Stimulated activated CD4-positive, alpha-beta T cell treated with anti-CD3 and anti-CD28 coated beads, Interleukin-4, amount 100 ng/mL, for 1 hour (primary cell): Measurements from ENCODE around the gene KISS1.

Experiments
- DNase-seq: peaks from one replicate; pipeline ENCODE4 v3.0.0-alpha.2; 2020

Gene KISS1

DNA sequence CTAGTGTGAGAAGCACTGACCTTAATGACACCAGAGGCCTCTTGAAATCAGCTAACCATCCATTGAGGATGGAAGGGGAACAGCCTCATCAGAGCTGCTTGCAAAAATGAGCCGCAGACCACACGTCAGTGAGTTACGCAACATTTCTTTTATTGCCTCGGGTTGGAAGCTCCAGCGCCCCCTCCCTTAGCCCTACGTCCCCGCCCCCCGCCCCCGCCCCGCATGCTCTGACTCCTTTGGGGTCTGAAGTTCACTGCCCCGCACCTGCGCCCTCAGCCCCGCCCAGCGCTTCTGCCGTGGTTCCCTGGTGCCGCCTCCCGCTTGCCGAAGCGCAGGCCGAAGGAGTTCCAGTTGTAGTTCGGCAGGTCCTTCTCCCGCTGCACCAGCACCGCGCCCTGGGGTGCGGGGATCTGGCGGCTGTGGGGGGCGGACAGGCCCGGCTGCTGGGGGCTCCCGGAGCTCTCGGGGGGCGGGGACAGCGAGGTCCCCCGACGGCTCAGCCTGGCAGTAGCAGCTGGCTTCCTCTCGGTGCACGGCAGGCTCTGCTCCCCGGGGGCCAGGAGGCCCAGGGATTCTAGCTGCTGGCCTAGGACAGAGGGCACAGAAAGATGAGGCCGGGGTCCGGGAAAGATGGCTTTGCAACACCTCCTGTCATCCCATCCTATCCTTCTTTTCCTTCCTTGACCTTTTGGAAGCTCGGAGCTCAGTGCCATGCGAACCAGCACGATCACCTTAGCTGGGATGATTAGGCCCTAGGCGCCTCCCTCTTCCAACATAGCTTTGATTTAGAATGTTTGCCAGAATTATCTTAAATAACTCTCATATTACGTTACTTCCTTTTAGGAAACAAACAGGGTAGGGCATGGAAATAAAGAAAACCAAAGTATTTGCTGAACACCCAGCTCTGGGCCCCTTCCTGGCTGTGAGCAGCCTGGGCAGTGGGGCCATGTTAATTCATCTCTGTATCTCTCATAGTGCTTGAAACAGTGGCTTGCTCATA, 5.8 kb downstream of the KISS1 start:
- DNase-seq: peak; percentile 19

DNA sequence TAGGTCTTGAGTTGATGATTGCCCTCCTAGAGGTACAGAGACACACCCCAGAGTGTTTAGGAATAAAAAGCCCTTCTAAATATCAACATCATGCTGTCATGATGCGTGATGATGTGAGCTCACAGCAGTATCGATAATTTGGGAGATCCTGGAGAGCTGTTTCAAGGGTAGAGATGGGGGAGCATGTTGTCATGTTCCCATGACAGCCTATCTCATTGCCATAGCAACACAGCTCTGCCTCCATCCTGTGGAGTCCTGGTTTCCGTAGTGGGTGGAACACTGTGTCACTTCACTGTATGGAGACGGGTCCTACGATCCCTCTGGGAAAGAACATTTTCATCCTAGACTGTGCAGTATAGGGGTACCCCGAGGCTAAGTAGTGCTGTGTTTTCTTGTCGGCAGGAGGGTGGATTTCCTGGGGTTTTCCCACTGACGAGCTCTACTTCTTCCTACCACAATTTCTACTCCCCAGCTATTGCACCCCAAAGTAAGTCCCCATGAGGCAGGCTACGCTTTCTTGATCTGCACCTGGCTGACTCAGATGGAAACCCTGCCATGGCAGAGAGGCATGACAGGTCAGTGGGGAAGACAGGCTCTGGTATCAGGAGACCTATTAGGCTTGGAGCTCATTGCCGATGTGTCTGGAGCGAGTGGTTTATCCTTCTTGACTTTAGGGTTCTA, 7.2 kb downstream of the KISS1 start:
- no peak for DNase-seq

DNA sequence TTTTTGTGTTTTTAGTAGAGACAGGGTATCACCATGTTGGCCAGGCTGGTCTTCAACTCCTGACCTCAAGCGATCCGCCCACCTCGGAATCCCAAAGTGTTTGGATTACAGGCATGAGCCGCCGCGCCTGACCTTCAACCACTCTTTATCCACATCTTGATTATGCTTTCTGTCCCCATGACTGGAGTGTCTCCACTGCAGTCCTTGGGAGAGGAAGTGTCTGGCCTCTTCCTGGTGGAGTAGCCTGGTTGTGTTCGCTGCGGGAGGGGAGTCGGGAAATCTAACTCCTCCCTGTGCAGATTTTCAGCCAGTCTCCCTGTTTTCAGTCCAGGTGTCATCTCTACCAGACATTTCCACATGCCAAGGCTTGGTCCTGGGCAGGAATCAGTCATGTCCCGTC, 9.7 kb downstream of the KISS1 start:
- DNase-seq: no peak

DNA sequence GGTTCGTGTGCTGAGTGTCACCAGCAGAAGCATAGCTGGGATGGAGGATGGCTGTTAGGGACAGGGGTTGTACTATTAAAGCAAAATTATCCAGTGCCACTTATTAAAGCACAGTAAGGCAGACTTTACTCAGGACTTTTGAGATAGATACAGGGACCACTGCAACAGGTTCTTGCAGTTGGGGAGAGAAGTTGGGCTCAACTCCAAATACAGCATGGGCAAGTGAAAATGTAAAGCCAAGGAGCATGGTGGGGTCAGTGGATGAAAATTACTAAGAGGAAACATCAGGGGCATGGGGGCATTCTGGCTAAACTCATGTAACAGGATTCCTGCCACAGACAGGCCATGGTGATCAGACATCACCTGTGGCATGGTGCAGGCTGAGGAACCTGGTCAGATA, 15.2 kb downstream of the KISS1 start:
- DNase-seq: no peak

DNA sequence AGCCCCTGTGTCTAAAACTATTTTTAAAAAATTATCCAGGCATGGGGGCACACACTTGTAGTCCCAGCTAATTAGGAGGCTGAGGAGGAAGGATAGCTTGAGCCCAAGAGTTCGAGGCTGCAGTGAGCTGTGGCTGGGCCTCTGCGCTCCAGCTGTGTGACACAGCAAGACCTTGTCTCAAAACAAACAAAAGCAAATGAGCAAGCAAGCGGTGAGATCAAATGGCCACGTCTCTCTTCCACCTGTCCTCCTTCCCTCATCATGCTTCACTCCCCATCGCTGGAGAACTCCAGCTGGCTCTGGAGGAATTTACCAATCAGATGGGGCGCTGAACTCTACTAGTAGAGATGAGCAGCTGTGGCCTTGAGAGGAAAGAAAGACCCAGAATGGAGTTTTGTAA, 16.2 kb downstream of the KISS1 start:
- no peak for DNase-seq

DNA sequence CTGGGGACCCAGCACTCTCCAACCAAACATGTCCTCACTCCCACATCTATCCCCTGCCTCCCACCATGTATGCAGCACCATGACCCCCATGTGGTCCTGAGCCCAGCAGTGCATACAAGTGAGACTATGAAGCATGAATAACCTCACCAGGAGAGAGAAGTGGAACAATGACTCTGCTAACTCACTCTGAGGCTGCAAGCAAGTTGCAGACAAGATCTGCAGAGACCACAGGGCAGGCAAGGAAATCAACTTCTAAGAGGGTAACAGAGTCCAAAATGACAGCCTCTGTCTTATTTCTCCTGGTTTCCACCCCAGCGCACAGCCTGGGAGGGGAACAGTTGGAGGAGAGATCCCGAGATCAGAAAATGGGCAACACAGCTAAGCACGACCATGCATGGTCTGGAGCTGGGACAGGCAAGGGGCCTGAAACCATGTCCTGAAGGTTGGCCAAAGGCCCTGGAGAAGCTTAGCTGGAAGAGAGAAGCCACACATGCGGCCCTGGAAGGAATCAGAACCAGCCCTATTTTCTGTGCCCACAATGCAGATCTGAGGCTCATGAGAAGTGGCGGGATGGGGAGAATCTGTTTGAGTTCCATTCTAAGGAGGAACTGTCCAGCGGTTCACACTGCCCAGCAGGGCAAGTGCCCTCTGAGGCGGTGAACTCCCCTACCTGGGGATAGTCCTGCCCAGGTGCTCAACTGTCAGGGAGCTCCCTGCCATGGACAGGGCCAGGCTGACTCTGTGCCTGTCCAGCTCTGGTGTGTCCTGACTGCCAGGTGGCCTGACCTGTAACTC, 17.6 kb downstream of the KISS1 start:
- no peak for DNase-seq

DNA sequence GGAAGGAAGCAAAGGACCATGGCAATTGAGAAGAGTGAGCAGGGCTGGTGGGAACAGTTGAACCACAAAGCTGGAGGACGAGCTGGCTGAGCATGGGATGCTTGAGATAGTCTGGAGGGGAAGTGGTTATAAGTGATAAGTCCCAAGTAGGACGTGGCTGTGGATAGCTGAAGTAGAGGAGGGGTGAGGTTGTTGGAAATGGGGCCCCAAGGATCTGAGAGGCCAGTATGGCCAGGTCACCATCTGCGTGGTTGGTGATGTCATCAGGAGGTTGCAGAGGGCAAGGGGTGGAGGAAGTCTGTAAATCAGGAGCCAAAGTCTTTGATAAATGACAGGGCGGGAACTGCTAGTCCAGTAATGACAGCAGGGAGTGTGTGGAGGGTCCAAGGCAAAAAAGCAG, 19.2 kb downstream of the KISS1 start:
- no peak for DNase-seq

DNA sequence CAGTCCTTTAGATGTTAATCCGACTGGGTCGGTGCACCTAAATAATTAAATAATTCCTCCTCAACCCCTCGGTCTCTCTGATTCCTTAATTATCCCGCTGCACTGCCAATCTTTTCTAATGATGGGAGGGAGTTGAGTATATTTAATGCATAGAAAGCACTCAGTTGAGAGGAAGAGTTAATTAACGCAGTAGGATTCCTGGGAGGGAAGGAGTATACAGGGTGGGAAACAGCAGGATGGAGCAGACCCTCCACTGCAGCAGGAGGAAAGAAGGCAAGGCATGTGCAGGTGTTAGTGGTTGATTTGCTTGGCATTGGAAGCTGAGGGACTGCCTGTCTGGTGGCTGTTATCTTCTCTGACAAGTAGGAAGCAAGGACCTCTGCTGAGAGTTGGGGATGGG, 20.2 kb downstream of the KISS1 start:
- DNase-seq: no peak

DNA sequence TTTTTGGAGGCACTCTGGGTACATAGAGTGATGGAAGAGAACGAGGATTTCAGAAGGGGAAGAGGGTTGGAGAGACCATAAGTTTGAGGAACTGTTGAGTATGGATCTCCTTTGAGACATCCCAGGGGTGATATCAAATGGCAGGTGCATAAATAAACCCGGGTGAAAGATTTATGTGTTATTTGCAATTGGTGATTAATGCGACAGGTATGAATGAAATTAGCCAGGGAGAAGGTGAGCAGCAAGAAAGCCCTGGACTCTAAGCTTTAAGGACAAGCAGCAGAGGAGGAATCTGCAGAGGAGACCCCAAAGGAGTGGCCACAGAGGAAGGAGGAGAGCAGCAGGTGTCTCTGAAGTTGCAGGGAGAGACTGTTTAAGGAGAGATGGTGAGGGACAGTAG, 21.3 kb downstream of the KISS1 start:
- no peak for DNase-seq

DNA sequence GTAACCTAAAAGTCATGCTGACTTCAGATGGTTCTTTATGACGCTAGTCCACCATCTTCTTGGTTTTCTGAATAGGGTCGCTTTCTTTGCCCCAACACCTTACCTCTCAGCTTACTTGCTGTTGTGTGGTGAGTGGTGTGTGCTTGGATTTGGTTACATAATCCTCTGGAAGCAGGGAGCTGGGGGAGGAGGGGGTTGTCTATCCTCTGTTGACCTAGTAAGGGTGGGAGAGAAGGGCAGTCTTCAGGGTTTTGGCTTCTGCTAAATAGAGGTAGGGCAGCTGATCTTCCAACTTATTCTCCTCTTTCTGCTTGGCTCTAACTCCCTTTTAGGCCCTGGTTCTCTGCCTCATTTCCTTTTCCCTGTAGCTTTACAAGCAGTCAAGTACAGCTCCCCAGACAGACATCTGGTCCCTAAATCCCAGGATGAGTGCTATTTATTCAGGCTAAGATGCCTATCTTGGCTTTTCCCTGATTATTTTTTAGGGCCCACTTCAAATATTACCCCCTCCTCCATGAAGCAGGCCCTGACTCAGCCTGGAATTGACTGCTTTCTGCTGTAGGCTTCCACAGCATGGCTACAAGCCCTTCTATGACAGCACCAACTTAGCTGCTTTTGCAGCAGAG, 23.8 kb downstream of the KISS1 start:
- no peak for DNase-seq

DNA sequence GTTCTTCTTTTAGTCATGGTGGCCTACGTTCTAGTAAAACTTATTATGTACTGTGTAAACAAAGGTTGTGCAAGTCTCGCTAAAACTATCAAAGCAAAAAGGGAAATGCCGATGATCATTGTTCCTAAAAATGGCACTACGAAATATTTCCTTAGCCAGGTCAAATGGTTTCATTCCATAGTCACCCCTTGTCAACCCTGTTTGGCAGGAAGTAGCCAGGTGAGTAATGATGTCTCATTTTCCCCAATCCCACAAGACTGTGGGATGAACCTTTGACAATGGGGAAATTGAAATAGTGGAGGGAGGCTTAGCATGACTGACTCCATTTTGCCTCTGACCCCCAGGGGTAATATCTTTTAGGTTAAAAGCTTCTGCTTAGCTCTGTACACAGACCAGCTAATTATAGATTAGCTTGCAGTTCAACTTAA, 24.5 kb downstream of the KISS1 start:
- no peak for DNase-seq

DNA sequence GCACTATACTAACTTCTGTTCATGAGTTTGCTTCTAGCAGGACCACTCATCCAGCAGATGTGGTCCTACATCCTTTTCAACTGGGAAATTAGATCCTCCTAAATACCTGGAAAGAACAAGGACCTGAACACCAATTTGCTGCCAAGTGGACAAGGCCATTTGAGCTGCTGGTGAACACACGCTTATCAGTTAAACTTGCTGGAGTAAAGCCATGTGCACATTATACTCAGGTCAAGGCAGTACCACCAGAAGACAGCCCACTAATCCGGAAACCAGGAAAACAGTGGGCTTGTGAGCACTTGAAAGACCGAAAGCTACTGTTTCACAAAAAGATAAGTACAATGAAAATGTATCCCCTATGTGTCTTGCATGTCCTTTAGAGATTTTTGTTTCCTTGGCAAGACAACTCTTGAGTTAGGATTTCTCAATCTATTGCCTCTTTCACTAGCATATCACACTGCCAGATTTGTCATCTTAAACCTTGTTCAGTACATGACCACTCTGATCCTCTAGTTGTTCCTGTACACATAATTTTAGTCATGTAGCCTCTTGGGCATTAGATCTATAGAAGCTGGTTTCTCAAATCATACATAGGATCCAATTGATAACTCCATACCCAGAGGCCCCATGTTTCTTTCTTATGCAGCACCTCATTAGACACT, 25.7 kb downstream of the KISS1 start:
- DNase-seq: no peak

DNA sequence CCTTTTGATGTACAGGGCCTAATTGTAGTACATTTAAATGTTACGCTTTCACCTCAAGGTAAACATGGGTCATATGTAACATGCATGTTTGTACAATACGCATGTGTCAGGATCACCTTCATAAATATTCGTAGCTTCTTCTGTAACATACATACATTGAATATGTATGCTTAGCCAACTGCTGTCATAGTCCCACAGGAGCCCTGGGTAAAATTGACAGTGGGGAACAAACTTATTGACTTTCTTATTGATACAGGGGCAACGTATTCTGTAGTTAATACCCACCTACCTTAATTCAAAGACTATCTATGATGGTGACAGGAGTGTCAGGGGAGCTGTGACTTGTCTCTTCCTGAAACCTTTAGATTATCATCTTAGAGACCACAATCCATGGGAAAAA, 26.4 kb downstream of the KISS1 start:
- DNase-seq: no peak

DNA sequence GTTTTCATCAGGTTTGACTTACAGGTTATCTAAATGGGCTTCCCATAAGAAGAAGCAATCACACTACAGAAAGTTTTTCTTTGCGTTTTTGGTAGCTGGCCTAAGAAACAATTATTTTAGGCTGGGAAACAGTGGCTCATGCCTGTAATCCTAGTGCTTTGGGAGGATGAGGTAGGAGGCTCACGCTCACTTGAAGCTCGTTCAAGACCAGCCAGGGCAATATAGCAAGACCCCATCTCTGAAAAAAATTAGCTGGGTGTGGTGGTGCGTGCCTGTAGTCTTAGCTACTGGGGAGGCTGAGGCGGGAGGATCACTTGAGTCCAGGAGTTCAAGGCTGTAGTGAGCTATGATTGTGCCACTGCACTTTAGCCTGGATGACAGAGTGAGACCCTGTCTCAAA, 28.6 kb downstream of the KISS1 start:
- no peak for DNase-seq

DNA sequence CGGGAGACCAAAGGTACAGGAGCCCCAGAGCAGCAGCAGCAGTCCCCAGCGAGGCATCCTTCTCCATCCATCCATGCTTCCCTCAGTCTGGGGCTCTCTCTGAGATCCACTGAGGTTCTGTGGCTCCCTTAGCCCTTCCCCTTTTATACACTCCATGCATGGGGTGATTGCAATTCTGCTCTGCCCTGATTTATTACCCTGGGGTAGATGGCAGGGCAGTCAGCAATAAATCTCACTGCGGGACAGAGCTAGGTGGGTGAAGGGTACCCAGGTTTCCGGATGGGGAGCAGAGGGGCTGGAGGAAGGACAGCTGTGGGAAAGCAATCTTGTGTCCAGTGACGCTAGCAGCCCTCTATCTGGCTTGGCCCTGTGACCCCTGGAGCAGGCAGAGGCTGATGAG, 30.1 kb downstream of the KISS1 start, which contains the start of gene REN:
TSS of gene REN (minus strand) at position 119 of the 400 bp plus-strand sequence. CDS start at position 75, 44 bp downstream.
- no peak for DNase-seq

DNA sequence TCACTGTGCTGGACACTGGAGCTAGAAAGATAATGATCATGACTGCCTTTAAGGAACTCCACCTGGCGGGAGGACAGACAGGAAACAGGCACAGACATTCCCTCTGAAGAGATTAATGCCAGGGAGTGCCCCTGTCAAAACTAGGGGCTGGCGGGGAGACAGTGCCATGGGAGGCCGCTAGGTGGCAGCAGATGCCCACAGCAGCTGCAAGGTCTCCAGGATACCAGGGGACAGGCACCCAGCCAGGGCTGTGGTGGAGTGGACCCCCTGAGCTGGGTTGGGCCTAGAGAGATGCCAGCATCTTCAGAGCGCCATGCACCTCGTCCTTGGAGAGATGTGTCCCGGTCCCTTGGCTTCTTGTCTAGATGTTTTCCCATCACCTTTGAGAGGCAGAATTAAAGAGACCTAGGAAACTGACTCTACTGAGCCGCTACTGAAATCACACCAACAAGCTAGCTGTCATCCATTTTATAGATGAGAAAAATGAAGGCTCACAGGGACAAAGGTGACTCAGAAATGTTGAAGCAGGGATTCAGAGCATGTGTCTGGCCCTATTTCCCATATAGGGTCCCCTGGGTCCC, 33.7 kb downstream of the KISS1 start:
- peak; percentile 82 for DNase-seq

DNA sequence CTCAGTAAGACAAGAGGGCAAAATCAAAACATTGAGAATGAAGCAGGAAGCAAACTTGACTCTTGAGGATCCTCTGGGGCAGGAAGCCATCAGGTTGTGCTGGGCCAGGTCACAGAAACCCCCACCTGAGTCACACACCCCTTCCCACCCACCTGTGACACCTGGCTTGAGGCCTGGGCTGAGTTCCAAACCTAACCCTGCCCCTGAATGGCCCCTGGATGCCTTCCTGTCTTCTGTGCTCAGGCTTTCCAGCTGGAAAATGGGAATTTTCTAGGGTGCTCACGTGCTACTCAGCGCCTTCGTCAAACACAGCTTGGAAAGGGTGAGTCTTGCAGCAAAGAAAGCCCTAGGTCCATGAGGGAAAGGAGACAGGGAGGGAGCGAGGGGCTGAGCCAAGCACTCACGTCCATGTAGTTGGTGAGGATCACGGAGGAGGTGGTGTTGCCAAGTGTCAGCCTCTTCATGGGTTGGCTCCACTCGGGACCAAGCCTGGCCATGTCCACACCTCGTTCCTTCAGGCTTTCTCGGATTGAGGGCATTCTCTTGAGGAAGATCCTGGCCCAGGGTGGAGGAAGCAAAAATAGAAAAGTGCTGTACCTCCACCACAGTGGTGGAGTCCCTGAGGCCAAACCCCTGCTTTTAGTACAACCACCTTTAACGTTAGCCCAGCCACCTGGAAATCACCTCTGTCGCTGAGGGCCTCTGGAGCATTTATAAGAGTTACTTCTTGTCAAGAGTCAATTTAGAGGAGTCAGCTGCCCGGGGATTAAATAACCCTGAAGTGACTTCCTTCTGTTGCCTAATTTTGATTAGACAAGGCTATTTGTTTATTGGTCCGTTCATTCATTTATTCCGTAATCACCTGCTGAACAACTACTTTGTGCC, 34.4 kb downstream of the KISS1 start:
- no peak for DNase-seq

DNA sequence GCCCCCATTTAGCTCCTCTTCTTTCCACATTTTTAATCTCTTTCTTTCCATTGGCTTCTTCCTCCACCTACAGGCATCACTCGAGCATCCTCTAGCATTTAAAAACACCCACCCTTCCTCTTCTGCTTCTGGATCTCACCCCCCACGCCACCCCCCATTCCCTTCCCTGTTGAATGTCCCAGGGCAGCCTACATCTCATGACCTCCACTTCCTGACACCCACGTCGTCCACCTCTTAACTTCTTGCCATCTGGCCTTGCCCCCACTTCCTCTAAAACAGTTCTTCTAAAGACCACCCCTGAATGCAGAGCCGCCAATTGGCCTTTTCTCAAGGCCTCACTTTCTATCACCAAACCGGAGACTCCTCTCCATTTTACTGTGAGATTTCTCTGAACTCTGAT, 38.3 kb downstream of the KISS1 start:
- DNase-seq: no peak

DNA sequence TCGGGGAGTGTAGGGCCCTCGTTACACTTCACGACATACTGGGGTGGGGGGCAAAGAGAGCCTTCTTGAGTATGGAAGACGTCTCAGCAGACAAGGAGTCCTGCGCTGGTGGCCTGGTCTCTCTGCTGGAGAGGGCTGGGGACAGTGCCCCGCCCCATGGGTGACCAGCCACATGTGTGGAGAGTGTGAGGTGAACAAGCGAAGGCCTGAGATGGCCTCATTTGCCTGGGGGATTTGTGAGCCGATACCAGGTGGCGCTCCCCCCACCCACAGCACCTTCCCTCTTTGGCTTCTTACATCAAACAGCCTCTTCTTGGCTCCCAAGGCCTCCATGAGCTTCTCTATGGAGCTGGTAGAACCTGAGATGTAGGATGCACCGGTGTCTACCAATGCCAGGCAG, 40.4 kb downstream of the KISS1 start:
- no peak for DNase-seq

DNA sequence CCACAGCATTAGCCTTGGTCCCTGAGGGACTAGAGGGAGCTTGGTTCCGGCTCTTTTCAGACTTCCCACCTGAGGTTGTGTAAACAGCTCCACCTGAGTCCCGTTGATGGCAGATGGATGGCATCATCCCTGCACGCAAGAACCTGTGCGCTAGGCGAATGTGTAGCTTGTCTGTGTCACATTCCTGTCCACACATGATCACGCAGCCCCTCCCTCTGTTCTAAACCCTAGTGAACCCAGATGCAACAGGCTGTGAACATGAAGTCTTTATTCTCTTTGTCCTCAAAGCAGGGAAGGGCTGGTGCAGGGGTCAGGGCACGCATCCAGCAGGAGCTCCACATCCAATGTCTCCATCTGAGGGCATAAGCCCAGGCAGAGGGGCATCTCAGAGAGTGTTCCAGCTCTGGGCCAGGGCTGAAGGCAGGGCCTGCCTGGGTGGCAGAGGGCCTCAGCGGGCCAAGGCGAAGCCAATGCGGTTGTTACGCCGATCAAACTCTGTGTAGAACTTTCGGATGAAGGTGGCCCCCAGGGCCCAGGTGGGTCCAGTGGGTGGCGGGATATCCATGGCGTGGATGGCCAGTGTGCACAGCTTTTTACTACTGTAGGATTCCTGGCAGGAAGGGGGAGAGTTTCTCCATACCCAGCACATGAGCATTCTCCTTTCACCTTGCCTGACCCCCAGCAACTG, 41.6 kb downstream of the KISS1 start:
- DNase-seq: no peak
